Measurements from ENCODE around the gene BMERB1. TPM values are rescaled to one million over a fixed set of nuclear protein-coding genes. Genes with fewer than 3 reads are reported as not detected.

BMERB1 gene
- total and polyA plus RNA-seq, 9 of the 15 experiments (the other 6 are each of a cell fraction or from before 2014, with no cell fraction given) = 0.29 to 2.9 (median 0.94) TPM

GRCh38 chr16:15521758-15522509, 87.5 kb downstream of the BMERB1 start (continued):
- TF ChIP-seq ETV5 (CRISPR knock-in tag; IDR thresholded peaks at IDR 0.05; ENCODE audit: low read depth) = no peak; the same call in 1 of the 2 replicates
- no peak for TF ChIP-seq SAFB (IDR thresholded peaks at IDR 0.05; ENCODE audit: borderline replicate concordance, low read depth, low read length)
- TF ChIP-seq EP300 (IDR thresholded peaks at IDR 0.05; ENCODE audit: low read length) = peak; percentile 94
- peak; percentile 53; the same call in 1 of the 2 replicates for TF ChIP-seq MAX (CRISPR knock-in tag; IDR thresholded peaks at IDR 0.05)
- TF ChIP-seq SREBF2 (CRISPR knock-in tag; IDR thresholded peaks at IDR 0.05) = no peak
- TF ChIP-seq ZZZ3 (IDR thresholded peaks at IDR 0.05) = no peak
- TF ChIP-seq FOXK2 (conservative IDR thresholded peaks at IDR 0.05 in 1 of 2, IDR thresholded peaks at IDR 0.05 in 1 of 2; ENCODE audit: low read depth in 2 of 2) = peak; percentile 74 to 77
- no peak for TF ChIP-seq POLR3G (IDR thresholded peaks at IDR 0.05; ENCODE audit: extremely low read depth, insufficient read length, insufficient replicate concordance)
- no peak for TF ChIP-seq ETV1 (tag; conservative IDR thresholded peaks at IDR 0.05; ENCODE audit: low read depth)
- no peak for TF ChIP-seq ZNF507 (tag; conservative IDR thresholded peaks at IDR 0.05)
- TF ChIP-seq PHF21A (IDR thresholded peaks at IDR 0.05; ENCODE audit: borderline replicate concordance, low read depth) = 0 out of 2 replicates have a peak, but pooled peaks have one; percentile 41
- TF ChIP-seq KLF10 (CRISPR knock-in tag; IDR thresholded peaks at IDR 0.05) = no peak
- TF ChIP-seq CBX8 (IDR thresholded peaks at IDR 0.05; ENCODE audit: borderline replicate concordance, extremely low read depth, low read depth, low read length, poor library complexity, severe bottlenecking) = no peak
- peak; percentile 6; the same call in 1 of the 2 replicates for TF ChIP-seq JUN (IDR thresholded peaks at IDR 0.05; ENCODE audit: borderline replicate concordance, low read depth, low read length)
- TF ChIP-seq JUN (CRISPR knock-in tag; IDR thresholded peaks at IDR 0.05; ENCODE audit: borderline replicate concordance) = no peak
- TF ChIP-seq ARID3A (IDR thresholded peaks at IDR 0.05; ENCODE audit: borderline replicate concordance, low read depth, low read length) = peak; percentile 93
- no peak for TF ChIP-seq KDM5B (IDR thresholded peaks at IDR 0.05; ENCODE audit: insufficient replicate concordance, low read depth, low read length)
- peak; percentile 30; the same call in 1 of the 2 replicates for TF ChIP-seq ERF (CRISPR knock-in tag; IDR thresholded peaks at IDR 0.05)
- peak; percentile 91 for TF ChIP-seq HDAC2 (IDR thresholded peaks at IDR 0.05)
- TF ChIP-seq TFAM (CRISPR knock-in tag; conservative IDR thresholded peaks at IDR 0.05) = no peak
- peak; percentile 81; the same call in 1 of the 2 replicates for TF ChIP-seq NCOA1 (IDR thresholded peaks at IDR 0.05; ENCODE audit: low read depth)
- no peak for TF ChIP-seq ELF1 (tag; IDR thresholded peaks at IDR 0.05)
- peak; percentile 25 for TF ChIP-seq TAF9B (IDR thresholded peaks at IDR 0.05; ENCODE audit: partially characterized antibody)
- no peak for TF ChIP-seq RBM34 (IDR thresholded peaks at IDR 0.05; ENCODE audit: borderline replicate concordance, insufficient read depth, low read length)
- TF ChIP-seq SLC30A9 (CRISPR knock-in tag; IDR thresholded peaks at IDR 0.05) = no peak
- peak in 1 of 2 experiments; percentile 18; a peak in 1 of 4 replicates for TF ChIP-seq NRF1 (conservative IDR thresholded peaks at IDR 0.05 in 1 of 2, IDR thresholded peaks at IDR 0.05 in 1 of 2)
- TF ChIP-seq TAL1 (IDR thresholded peaks at IDR 0.05) = peak; percentile 99
- no peak for TF ChIP-seq POLR2AphosphoS2 (IDR thresholded peaks at IDR 0.05; ENCODE audit: low read length)
- no peak for TF ChIP-seq PHB (CRISPR knock-in tag; IDR thresholded peaks at IDR 0.05)

All from K562 (cell line).